HG02943 (cell line): Measurements from ENCODE around the gene ALDH9A1.
"Not testable (repeated sequence)": the region's sequence is repeated elsewhere in the genome, so short reads cannot be mapped to it uniquely, and the experiment has no call there.

Source experiments
- ATAC-seq: cut with Tn5 transposase; IDR thresholded peaks from one replicate; pipeline ENCODE4 v1.9.1; 2021; ENCODE audit warnings: mild to moderate bottlenecking, low read depth, moderate library complexity; ENCODE audit not compliant: unreplicated experiment

Gene ALDH9A1

DNA sequence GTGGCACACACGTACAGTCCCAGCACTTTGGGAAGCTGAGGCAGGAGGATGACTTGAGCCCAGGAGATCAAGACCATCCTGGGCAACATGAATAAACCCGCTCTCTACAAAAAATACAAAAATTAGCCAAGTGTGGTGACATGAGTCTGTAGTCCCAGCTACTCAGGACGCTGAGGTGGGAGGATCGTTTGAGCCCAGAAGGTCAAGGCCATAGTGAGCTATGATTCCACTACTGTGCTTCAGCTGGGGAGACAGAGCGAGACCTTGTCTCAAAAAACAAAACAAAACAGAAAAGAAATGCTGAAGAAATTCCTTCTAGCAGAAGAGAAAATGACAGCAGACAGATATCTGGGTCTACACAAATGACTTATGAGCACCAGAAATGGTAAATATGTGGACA, 10.3 kb downstream of the ALDH9A1 start:
- ATAC-seq = no peak

DNA sequence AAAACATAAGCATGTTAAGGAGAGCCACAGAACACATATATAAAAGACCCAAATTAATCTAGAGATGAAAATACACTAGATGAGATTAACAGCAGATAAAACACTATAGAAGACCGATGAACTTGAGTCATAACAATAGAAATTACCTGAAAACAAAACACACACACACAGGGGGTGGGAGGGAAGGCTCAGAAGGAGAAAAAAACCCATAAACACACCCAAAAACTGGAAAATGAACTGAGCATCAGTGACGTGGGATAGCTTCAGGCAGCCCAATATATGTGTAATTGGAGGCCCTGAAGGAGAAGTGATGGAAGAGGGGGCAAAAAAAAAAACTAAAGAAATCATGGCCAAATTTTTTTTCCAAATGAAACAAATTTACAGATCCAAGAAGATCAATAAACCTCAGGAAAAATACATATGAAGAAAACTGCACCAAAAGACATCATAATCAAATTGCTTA, 11.4 kb downstream of the ALDH9A1 start:
- ATAC-seq = no peak

DNA sequence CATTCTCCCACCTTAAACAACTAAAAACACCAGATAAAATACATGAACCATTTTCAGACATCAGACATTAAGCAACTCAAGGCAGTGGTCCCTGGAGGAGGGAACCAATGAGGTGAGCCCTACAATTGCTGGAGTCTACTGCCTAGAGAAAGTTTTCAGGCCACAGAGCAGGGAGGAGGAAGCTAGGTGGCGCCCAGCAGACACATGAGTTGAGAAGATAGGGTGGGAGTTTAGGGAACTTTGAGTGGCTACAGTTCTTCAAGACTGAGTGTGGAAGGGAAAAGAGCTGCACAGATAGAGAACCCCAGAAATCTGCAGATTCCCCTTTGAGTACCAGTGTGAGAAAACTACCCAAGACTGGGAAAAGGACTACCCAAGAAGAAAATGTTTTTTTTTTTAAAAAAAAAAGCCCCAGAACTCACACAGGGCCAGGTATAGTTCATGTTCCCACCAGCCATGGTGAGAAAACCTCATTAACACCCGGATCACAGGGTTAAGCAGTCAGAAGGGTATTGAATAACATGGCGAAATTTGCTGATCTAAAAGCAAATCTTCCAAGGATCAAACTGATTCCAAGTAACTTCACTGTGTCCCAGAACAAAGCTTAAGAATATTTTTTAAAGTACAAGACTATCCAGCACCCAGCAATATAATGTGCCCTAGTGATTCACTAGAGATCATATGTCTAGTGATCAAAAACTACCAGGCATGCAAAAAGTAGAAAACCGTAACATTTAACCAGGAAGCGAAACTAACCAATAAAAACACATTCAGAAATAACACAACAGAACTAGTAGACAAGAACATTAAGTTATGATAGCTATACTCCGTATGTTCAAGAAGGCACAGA, 12.0 kb downstream of the ALDH9A1 start:
- no peak for ATAC-seq

DNA sequence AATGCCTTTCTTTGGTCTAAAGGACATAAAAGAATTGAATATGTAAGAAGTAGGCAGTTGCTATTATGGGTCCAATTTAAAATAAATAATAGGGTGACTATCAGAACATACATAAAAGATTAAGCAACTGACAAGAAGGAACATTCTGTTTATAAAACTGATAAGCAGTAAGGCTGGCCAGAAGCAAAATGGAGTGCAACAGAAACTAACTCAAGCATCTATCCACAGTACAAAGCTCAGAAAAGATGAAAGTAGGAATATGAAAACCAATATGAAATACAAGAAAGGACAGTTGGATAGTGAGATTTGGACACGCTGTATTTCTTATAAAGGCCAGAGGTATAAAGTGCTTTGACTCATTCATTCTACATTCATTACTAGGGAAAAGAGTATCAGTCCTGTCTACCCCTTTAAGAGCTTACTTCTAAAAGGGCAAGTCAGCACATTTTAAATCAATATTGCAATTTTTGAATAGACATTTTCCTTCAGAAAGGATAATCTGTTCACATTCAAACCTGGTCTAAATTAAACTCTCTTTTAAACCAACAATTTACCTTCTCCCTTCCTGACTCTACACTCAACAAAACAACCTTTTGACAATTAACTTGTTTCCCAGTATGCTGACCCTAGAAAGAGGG, 14.4 kb downstream of the ALDH9A1 start:
- ATAC-seq = no peak

DNA sequence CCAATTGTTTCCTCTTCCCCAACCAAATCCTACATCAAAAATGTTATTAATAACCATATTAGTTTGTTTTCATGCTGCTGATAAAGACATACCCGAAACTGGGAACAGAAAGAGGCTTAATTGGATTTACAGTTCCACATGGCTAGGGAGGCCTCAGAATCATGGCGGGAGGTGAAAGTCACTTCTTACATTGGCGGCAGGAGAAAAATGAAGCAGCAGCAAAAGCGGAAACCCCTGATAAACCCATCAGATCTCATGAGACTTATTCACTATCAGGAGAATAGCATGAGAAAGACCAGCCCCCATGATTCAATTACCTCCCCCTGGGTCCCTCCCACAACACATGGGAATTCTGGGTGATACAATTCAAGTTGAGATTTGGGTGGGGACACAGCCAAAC, 17.6 kb downstream of the ALDH9A1 start:
- not testable (repeated sequence) for ATAC-seq

DNA sequence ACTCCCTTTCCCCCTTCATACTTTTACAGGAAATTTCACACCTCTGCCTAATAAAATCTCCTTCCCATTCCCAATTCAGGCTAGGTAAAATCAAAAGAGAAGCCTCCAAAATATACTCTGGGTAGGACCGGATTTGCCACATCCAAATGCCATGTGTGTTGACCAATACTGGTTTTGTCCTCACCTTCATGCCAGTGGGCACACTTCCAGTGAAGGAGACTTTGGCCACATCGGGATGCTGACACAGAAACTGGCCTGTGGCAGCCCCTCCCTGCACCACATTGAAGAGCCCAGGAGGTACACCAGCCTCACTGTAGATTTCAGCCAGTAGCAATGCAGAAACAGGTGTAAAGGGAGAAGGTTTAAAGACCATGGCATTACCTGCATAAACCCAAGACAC, 18.1 kb downstream of the ALDH9A1 start:
- no peak for ATAC-seq

DNA sequence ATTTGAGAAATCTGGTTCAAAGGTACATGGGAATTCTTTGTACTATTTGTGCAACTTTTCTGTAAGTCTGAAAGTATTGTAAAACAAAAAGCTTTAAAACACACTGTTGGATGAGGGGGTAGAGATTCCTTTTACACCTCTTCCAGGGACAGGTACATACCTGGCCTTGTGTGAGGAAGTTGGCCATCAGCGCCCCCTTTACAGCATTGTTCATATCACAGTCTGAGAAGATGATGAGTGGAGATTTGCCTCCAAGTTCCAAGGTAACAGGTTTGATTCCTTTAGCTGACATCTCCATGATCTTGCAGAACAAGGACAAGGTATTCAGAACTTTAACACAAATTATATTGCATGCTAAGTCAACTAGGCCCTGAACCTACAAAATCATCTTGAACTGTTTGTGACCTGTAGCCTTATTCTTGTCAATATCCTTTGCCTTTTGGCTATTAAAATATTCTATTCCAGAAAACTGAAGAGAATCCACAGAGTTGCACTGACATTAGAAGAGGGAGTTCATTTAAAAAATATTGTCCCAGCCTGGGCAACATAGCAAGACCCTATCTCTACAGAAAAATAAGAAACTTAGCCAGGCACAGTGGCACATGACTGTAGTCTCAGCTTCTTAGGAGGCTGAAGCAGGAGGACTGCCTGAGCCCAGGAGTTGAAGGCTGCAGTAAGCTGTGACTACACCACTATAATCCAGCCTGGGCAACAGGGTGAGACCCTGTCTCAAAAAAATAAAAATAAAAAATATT, 18.9 kb downstream of the ALDH9A1 start:
- ATAC-seq = no peak

DNA sequence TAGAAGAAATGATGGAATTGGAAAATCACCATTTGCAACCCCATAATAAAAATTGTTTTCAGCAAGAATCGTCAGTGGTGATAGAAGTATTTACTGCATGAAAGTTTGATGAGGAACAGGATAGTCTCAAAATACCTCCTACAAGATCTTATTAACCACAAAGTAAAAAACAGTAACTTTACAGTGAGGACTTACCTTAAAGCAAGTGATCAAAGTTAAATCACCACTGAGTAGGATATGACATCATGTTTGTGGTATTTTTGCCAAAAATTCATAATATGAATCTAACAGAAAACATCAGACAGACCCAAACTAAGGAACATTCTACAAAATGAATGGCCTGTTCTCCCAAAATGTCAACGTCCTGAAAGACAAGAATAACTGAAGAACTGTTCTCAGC, 19.9 kb downstream of the ALDH9A1 start:
- no peak for ATAC-seq

DNA sequence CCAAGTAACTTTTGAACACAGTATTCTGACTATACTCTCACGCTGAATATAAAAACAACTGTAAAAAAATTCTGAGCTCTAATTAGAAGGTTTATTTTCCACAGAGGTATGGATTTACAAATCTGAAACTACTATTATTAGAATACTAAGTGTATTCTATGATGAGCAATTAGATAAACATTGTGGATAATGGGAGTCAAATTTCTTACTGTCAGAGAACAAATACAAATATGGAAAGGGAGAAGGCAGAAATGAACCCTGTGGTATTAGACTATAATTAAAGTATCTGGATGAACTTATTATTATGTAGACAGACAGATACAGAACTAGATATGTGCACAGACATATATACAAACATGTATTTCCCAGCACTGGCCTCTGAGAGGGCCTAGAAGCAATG, 22.6 kb downstream of the ALDH9A1 start:
- ATAC-seq = no peak

DNA sequence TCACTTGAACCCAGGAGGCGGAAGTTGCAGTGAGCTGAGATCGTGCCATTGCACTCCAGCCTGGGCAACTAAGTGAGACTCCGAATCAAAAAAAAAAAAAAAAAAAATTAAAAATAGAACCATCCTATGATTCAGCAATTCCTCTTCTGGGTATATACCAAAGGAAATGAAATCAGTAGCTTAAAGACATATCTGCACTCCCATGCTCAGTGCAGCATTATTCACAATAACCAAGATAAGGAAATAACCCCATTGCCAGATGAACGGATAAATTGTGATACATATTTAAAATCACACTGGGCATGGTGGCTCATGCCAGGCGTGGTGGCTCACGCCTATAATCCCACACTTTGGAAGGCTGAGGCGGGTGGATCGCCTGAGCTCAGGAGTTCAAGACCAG, 23.8 kb downstream of the ALDH9A1 start:
- no peak for ATAC-seq

DNA sequence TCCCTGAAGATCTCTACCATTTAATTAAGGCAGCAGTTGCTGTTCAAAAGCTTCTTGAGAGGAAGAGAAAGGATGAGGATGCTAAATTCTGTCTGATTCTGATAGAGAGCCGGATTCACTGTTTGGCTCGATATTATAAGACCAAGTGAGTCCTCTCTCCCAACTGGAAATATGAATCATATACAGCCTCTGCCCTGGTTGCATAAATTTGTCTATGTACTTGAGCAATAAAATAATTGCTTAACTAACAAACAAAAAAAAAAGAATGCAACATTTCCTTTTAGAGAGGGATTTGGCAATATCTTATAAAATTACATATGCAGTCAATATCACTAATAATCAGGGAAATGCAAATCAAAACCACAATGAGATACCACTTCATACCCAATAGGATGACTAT, 26.8 kb downstream of the ALDH9A1 start:
- no peak for ATAC-seq

DNA sequence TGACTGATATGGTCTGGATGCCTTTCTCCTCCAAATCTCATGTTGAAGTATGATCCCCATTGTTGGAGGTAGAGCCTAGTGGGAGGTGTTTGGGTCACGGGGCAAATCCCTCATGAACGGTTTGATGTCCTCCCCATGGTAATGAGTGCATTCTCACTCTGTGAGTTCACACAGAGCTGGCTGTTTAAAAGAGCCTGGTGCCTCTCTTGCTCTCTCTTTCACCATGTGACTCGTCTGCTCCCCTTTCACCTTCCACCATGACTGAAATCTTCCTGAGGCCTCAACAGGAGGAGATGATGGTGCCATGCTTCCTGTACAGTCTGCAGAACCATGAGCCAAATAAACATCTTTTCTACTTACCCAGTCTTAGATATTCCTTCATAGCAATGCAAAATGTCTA, 30.2 kb downstream of the ALDH9A1 start:
- ATAC-seq = no peak

DNA sequence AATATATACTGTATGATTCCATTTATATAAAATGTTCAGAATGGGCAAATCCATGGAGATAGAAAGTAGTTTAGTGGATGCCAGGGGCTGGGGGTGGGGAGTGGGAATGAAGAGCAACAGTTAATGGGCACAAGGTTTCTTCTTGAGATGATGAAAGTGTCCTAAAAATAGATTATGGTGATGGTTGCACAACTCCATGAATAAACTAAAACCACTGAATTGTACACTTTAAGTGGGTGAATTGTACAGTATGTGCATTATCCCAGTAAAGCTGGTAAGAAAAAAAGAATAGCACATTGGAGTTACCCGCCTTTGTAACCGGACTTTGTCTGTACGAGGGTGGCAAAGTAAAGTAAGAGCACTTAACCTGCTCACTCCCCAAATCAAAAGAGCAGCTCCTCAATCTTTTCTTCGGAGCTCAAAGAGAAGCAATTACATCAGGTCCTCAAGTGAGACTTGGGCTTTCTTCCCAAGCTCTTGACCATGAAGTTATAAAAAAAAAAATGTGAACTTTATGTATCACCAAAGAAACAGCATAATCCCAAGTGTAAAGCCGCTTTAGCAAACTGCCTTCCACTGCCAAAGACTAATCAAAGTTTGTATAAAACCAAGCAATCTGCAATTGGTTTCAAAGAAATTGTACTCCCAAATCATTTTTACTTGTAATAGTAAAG, 32.1 kb downstream of the ALDH9A1 start:
- no peak for ATAC-seq

DNA sequence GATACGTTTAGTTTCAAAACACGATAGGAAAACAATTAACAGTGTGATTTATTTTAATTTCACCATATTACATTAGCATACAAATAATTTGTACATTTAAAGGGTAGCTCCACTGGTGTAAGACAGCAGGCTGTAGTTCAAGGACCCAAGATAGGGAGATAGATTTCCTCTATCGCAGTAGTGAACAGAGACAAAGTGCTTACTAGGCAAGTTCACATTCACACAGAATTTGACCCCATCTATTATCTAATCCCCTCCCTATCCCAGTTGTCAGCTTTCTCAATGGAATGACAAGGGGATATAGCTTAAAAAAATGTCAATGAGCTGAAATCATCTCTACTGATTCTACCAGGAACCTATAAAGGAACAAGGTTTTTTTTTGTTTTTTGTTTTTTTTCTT, 36.2 kb downstream of the ALDH9A1 start:
- no peak for ATAC-seq

DNA sequence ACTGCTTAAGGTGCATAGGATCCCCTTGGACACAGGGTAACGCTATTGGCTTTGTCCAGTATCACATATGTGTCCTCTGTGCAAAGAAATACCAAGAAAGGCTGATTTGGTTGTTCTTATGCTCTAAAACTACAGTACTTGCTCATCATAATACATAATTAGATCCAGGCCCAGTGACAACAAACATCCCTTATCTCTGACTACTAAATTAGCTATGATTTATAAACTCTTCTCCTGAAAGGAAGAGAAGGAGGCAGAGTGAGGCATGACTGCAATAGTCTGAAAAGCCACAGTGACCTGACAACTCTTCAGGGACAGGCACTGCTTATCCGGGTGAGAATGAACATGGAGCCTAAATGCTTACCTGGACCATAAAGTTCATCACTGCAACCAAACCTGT, 36.7 kb downstream of the ALDH9A1 start:
- no peak for ATAC-seq

DNA sequence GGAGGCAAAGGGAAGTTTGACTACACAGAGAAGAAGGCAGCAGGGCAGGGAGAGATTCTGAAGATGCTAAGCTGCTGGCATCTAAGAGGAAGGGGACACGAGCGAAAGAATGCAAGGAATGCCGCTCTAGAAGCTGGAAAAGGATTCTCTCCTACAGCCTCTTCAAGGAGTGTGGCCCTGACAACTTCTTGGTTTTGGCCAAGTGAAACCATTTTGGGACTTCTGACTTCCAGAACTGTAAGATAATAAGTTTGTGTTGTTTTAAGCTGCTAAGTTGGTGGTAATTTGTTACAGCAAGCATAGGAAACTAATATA, 38.8 kb downstream of the ALDH9A1 start:
- no peak for ATAC-seq

DNA sequence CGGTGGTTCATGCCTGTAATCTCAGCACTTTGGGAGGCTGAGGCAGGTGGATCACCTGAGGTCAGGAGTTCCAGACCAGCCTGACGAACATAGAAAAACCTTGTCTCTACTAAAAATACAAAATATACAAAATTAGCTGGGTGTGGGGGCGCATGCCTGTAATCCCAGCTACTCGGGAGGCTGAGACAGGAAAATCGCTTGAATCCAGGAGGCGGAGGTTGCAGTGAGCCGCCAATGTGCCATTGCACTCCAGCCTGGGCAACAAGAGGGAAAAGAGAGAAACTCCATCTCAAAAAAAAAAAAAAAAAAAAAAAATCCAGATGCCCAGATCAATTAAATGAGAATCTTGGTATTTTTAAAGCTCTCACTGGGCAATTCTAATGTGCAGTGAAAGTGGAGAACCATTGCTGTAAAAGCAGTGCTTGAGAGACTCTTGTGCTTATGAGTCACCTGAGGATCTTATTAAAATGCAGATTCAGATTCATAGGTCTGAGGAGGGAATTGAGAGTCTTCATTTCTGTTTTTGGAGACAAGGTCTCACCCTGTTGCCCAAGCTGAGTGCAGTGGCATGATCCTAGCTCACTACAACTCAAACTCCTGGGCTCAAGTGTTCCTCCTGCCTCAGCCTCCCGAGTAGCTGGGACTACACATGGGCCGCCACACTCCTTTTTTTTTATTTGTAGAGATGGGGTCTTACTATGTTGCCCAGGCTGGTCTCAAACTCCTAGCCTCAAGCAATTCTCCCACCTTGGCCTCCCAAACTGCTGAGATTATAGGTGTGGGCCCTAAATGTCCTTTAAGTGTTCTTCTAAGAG, 39.4 kb downstream of the ALDH9A1 start:
- ATAC-seq = not testable (repeated sequence)

DNA sequence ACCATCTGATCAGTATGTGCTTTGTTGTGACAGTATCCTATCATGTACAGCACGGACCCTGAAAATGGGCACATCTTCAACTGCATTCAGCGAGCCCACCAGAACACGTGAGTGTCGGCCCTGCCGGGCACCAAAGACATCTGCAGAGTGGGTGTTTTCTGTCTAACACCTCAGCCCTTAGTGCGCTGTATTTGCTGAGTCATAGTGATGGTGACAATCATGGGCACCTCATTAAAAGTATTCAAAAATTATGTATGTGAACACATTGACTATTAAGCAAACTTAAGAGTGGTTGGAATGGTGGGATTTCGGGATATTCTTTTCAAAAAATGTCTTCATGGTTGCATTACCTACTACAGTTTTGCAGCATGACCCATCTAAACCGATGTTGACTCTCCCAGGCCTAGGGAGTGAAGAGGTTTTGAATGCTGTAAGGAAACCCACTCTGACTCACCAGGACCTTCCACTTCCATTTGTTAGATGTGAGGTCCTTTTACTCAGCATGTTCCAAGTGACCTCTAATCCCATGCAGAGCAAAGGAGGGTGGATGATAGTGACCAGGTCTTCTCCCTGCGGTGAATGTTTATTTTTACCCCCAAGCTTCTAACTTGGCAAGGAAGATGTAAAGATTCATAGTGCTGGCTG, 47.3 kb downstream of the ALDH9A1 start:
- no peak for ATAC-seq

DNA sequence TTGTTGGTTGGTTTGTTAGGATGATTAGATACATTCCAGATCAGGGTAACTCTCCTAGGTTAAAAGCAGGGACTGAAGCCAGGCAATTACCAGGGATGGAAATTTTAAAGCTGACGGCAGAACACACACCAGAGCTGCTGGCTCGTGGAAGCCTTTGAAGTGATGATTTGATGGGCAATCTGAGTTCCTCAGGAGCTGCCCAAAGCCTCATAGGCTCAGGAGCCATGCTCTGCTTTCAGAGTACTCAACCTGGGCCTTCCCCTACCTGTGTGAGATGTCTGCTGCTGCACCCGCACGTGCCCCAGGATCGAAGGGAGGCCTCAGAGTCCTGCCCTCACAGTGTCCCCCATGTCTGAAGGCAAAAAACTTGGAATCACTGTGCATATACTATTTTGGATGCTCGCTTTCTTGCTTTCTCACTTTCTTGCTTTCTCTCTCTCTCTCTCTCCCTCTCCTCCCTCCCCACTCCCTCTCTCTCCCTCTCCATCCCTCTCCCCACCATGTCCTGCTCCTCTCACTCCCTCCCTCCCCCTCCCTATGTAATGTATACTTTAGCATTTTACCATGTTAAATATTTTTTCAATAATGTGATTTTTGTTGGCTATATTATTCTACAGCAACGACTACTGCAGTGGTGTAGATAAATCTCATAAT, 49.3 kb downstream of the ALDH9A1 start:
- ATAC-seq = no peak
